Activated T-helper 17 cell treated with anti-CD3 and anti-CD28 coated beads, Interleukin-2, amount 50 U/mL, for 72 hours (primary cell): ENCODE results near the gene PEPD. TPM values are rescaled to one million over a fixed set of nuclear protein-coding genes. Genes with fewer than 3 reads are reported as not detected.

Source experiments
- total RNA-seq, 2 donors: library from RNA; stranded (reverse); gene quantifications; one replicate each; pipeline ENCODE4 v1.2.3, GENCODE V29; 2022

The PEPD gene
- total RNA-seq, 2 donors from 2014 or later = 16.4 to 33.1 TPM

Other genes starting within 250 kb of the PEPD start
- under 1 TPM; 0.21 to 0.26 TPM for gene CEBPA, start 219.3 kb downstream of the PEPD start, total RNA-seq
- 10 to 100 TPM; 15.0 to 23.6 TPM for gene CEBPG, start 148.1 kb downstream of the PEPD start, total RNA-seq
- gene CHST8, start 100.2 kb upstream of the PEPD start, total RNA-seq = not detected